ENCODE results near the gene ARHGAP6.

GRCh38 chrX:11319806-11320520, 345.8 kb downstream of the ARHGAP6 start:
- TF ChIP-seq CTCF (conservative IDR thresholded peaks at IDR 0.05; ENCODE audit: low read depth, low read length) (no peak), SMC3 (IDR thresholded peaks at IDR 0.05; ENCODE audit: low read depth, low read length) (no peak), MAZ (IDR thresholded peaks at IDR 0.05; ENCODE audit: borderline replicate concordance, low read depth, low read length) (no peak), POLR2A (IDR thresholded peaks at IDR 0.05; ENCODE audit: low read depth, low read length) (no peak), RAD21 (IDR thresholded peaks at IDR 0.05; ENCODE audit: low read length) (no peak), CHD1 (IDR thresholded peaks at IDR 0.05; ENCODE audit: low read depth, low read length) (no peak), MXI1 (IDR thresholded peaks at IDR 0.05; ENCODE audit: borderline replicate concordance, low read depth, low read length) (no peak), FOS (IDR thresholded peaks at IDR 0.05; ENCODE audit: low read depth, low read length) (no peak), RCOR1 (IDR thresholded peaks at IDR 0.05; ENCODE audit: insufficient replicate concordance, low read length) (no peak), MAFK (IDR thresholded peaks at IDR 0.05; ENCODE audit: low read depth, low read length) (no peak), BHLHE40 (IDR thresholded peaks at IDR 0.05; ENCODE audit: low read depth, low read length) (no peak)
- TF ChIP-seq, protein P1, sequence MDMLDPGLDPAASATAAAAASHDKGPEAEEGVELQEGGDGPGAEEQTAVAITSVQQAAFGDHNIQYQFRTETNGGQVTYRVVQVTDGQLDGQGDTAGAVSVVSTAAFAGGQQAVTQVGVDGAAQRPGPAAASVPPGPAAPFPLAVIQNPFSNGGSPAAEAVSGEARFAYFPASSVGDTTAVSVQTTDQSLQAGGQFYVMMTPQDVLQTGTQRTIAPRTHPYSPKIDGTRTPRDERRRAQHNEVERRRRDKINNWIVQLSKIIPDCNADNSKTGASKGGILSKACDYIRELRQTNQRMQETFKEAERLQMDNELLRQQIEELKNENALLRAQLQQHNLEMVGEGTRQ (IDR thresholded peaks at IDR 0.05; ENCODE audit: low read depth, low read length) = no peak
- TF ChIP-seq, protein P2, sequence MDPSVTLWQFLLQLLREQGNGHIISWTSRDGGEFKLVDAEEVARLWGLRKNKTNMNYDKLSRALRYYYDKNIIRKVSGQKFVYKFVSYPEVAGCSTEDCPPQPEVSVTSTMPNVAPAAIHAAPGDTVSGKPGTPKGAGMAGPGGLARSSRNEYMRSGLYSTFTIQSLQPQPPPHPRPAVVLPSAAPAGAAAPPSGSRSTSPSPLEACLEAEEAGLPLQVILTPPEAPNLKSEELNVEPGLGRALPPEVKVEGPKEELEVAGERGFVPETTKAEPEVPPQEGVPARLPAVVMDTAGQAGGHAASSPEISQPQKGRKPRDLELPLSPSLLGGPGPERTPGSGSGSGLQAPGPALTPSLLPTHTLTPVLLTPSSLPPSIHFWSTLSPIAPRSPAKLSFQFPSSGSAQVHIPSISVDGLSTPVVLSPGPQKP (IDR thresholded peaks at IDR 0.05; ENCODE audit: borderline replicate concordance, low read depth, low read length) = no peak
